ENCODE results near the gene ACAD11. TPM values are rescaled to one million over a fixed set of nuclear protein-coding genes. Genes with fewer than 3 reads are reported as not detected.
A peak's percentile ranks its signal among the peaks of the same experiment; 100 is the strongest.
"Not testable (repeated sequence)": the region's sequence is repeated elsewhere in the genome, so short reads cannot be mapped to it uniquely, and the experiment has no call there.

The ACAD11 gene
- total and polyA plus RNA-seq, 9 donors = 7.4 to 16.7 (median 11.0) TPM

DNA sequence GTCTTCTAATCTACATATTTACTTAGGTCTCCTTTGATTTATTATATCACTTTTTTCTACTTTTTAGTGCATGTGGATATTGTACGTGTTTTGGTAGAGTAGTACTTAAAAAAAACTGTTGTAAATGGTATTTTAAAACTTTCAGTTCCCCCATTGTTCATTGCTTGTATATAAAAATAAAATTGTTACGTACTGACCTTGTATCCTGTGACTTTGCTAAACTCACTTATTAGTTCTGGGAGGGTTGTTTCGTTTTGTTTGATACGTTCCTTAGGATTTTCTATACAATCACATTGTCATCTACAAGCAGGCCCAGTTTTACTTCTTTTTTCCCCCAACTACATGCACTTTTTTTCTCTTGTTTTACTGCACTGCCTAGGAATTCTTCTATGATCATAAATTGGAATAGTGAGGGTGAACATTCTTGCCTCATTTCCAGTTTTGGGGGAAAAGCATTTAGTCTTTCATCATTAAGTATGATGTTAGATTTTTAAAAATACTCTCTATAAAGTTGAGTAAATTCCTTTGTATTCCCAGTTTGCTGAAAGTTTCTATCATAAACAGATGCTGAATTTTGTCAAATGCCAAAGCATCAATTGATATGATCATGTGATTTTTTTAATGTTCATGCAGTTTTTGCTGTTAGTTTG lies 96.1 kb downstream of the ACAD11 start:
- no peak overlapping the region for H3K4me3 ChIP-seq (ENCODE audit: low read length)
- H3K36me3 ChIP-seq (ENCODE audit: control insufficient read depth, insufficient read depth, low read length) = peaks cover 5% of the 10 kb centered on the region
- H3K9me3 ChIP-seq (replicated peaks; ENCODE audit: control insufficient read depth, low read depth, low read length) = no peaks in the 10 kb centered on the region
- peak; percentile 90 for DNase-seq
- H3K4me1 ChIP-seq (ENCODE audit: control insufficient read depth, insufficient read depth, low read length) = no peaks in the 10 kb centered on the region
- H3K27ac ChIP-seq (ENCODE audit: low read length) = peak overlapping the region; percentile 57
- no peaks in the 10 kb centered on the region for H3K27me3 ChIP-seq (ENCODE audit: control insufficient read depth, insufficient read depth, low read length)
- WGBS (ENCODE audit: insufficient coverage) = no CpG with 5 or more reads among the region's 4 CpGs

DNA sequence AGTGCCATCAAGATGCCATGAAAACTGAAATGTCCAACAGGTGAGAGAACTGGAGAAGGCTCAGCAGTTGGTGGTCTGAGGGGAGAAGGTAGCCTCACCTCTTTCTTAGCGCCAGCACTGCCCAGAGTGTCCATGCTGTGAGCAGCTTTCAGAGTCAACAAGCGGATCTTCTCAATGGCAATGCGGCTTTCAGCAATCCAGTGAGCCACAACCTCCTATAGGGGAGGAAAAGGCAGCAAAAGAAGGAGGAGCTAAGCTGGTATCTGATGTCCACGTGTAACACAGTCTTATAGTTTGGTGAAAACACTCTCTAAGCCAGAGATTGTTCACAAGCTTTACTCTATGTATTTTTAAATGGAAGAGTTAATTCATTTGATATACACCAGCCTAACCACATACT lies 98.6 kb downstream of the ACAD11 start:
- Histone ChIP-seq H3K27ac (ENCODE audit: low read length) (no peak overlapping the region), H3K36me3 (ENCODE audit: control insufficient read depth, insufficient read depth, low read length) (peaks cover 5% of the 10 kb centered on the region), H3K4me1 (ENCODE audit: control insufficient read depth, insufficient read depth, low read length) (no peaks in the 10 kb centered on the region), H3K9me3 (replicated peaks; ENCODE audit: control insufficient read depth, low read depth, low read length) (no peaks in the 10 kb centered on the region), H3K4me3 (ENCODE audit: low read length) (no peak overlapping the region), H3K27me3 (ENCODE audit: control insufficient read depth, insufficient read depth, low read length) (no peaks in the 10 kb centered on the region)
- DNase-seq = no peak
- no CpG with 5 or more reads among the region's 4 CpGs for WGBS (ENCODE audit: insufficient coverage)

DNA sequence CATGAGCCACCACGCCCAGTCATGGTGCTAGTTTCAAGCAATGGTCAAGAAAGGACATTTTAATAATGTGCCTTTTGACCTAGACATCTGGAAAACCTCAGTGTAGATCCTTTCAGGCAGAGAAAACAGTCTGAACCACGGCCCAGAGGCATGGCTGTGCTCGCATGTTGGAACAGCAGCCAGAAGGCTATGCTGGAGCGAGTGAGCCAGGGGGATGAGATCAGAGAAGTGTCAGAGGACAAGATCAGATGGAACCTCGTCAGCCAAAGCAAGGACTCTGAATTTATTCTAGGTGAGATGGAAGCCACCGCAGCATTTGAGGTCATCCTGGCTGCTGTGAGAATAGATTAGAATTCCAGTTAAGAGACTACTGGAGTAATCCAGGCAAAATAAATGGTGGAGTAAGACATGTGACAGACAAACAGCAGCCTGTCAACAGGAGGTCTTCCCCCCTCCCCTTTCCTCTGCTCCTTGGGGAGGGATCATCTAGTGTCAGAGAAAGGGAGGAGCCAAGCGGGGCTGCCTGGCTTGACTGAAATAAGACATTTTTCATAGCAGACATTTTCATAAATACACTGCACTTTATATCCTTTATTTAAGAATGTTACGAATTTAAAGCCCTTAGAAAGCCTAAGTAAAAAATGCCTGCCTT lies 103.0 kb downstream of the ACAD11 start:
- H3K27ac ChIP-seq (ENCODE audit: low read length) = peak overlapping the region; percentile 62
- H3K36me3 ChIP-seq (ENCODE audit: control insufficient read depth, insufficient read depth, low read length) = peaks cover 5% of the 10 kb centered on the region
- no peaks in the 10 kb centered on the region for H3K9me3 ChIP-seq (replicated peaks; ENCODE audit: control insufficient read depth, low read depth, low read length)
- H3K4me1 ChIP-seq (ENCODE audit: control insufficient read depth, insufficient read depth, low read length) = no peaks in the 10 kb centered on the region
- H3K27me3 ChIP-seq (ENCODE audit: control insufficient read depth, insufficient read depth, low read length) = no peaks in the 10 kb centered on the region
- DNase-seq = peak; percentile 94
- H3K4me3 ChIP-seq (ENCODE audit: low read length) = no peak overlapping the region
- 28% methylated on average over 6 of the region's 8 CpGs for WGBS (ENCODE audit: insufficient coverage)

DNA sequence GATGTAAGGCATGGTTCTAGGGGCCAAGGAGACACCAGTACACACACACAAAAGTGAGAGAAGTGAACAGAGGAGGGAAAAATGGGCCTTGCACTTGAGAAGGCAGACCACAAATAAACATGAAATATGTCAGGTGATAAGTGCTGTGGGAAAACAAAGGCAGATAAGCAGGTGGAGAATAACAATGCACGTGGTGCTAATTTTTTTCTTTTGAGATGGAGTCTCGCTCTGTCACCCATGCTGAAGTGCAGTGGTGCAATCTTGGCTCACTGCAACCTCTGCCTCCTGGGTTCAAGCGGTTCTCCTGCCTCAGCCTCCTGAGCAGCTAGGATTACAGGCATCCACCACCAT lies 103.6 kb downstream of the ACAD11 start:
- not testable (repeated sequence) for H3K9me3 ChIP-seq (replicated peaks; ENCODE audit: control insufficient read depth, low read depth, low read length); DNase-seq; H3K27ac ChIP-seq (ENCODE audit: low read length); H3K27me3 ChIP-seq (ENCODE audit: control insufficient read depth, insufficient read depth, low read length); H3K4me3 ChIP-seq (ENCODE audit: low read length); H3K36me3 ChIP-seq (ENCODE audit: control insufficient read depth, insufficient read depth, low read length); H3K4me1 ChIP-seq (ENCODE audit: control insufficient read depth, insufficient read depth, low read length)
- 80% methylated on average over 1 of the region's 3 CpGs for WGBS (ENCODE audit: insufficient coverage)

DNA sequence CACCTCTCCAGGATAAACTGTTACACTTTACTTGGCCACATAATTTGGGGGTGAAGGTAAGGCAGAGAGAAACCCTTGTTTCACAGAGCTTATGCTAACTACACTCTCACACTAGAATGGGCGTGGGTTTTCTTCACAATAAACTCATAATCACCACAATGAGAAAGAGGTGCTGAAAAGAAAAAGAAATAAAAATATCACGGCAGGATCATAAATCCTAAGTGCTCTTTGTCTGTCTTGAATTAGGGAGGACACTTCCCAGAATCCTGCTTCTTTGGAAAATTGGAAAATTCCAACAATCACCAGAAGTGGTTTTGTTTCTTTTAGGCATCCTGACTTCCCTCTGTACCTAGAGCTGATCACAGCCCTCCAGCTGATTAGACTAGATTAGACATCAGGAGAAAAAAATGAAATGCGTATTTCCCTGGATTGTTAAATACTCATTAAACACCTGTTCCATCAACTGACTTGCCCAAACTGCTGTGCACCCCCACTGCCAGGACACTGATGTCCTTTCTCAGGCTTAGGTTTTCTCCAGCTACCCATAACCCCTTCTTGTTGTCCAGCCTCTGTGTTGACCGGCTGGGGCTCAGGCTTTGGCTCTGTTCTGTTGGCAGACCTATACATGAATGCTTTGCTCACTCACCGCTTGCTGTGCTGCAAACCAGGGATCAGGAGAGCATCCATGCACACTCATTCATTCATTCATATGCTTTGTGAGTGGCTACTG lies 104.1 kb downstream of the ACAD11 start:
- Histone ChIP-seq H3K4me3 (ENCODE audit: low read length) (no peak overlapping the region), H3K9me3 (replicated peaks; ENCODE audit: control insufficient read depth, low read depth, low read length) (no peaks in the 10 kb centered on the region), H3K4me1 (ENCODE audit: control insufficient read depth, insufficient read depth, low read length) (no peaks in the 10 kb centered on the region), H3K27me3 (ENCODE audit: control insufficient read depth, insufficient read depth, low read length) (no peaks in the 10 kb centered on the region), H3K27ac (ENCODE audit: low read length) (peak overlapping the region; percentile 4), H3K36me3 (ENCODE audit: control insufficient read depth, insufficient read depth, low read length) (peaks cover under 1% of the 10 kb centered on the region)
- DNase-seq = no peak
- WGBS (ENCODE audit: insufficient coverage) = 90% methylated on average over 2 of the region's 5 CpGs

DNA sequence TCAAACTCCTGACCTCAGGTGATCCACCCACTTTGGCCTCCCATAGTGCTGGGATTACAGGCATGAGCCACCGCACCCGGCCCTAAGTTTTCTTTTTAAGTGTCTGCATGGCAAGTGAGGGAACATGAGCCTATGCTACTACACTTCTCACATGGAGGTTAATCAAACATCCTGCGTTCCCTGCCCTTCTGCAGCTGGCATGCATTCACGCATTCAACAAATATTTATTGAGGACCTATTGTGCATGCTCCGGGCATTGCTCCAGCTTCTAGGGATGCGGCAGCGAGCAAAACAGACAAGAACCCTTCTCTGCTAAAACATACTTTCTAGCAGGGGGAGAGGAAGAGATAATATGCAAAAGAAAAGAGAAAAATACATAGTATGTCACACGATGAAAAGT lies 105.2 kb downstream of the ACAD11 start:
- no peaks in the 10 kb centered on the region for H3K27me3 ChIP-seq (ENCODE audit: control insufficient read depth, insufficient read depth, low read length)
- DNase-seq = no peak
- 57% methylated on average over 5 of the region's 8 CpGs for WGBS (ENCODE audit: insufficient coverage)
- no peaks in the 10 kb centered on the region for H3K9me3 ChIP-seq (replicated peaks; ENCODE audit: control insufficient read depth, low read depth, low read length)
- H3K36me3 ChIP-seq (ENCODE audit: control insufficient read depth, insufficient read depth, low read length) = no peaks in the 10 kb centered on the region
- no peaks in the 10 kb centered on the region for H3K4me1 ChIP-seq (ENCODE audit: control insufficient read depth, insufficient read depth, low read length)
- H3K27ac ChIP-seq (ENCODE audit: low read length) = no peak overlapping the region
- no peak overlapping the region for H3K4me3 ChIP-seq (ENCODE audit: low read length)

DNA sequence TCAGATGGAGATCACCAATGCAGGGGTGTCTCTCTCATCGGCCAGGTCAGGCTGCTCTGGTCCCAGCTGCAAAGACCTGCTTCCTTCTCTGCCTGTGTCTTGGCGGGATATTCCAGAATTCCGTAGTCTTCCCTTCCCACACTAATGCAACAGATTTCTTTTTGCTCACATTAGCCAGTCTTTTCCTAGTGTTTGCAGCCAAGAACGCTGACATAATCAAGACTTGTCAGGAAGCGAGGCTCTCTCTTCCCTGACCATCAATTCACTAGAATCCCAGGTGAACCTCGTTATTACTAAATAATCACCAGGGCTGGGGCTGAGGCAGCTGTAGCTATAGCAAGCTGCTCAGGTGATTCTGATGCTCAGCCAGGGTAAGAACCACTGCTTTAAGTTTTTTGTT lies 105.8 kb downstream of the ACAD11 start:
- Histone ChIP-seq H3K4me1 (ENCODE audit: control insufficient read depth, insufficient read depth, low read length) (no peaks in the 10 kb centered on the region), H3K27me3 (ENCODE audit: control insufficient read depth, insufficient read depth, low read length) (no peaks in the 10 kb centered on the region), H3K36me3 (ENCODE audit: control insufficient read depth, insufficient read depth, low read length) (no peaks in the 10 kb centered on the region), H3K4me3 (ENCODE audit: low read length) (no peak overlapping the region), H3K27ac (ENCODE audit: low read length) (peak overlapping the region; percentile 18), H3K9me3 (replicated peaks; ENCODE audit: control insufficient read depth, low read depth, low read length) (no peaks in the 10 kb centered on the region)
- WGBS (ENCODE audit: insufficient coverage) = 26% methylated on average over 4 of the region's 6 CpGs
- DNase-seq = peak; percentile 96

DNA sequence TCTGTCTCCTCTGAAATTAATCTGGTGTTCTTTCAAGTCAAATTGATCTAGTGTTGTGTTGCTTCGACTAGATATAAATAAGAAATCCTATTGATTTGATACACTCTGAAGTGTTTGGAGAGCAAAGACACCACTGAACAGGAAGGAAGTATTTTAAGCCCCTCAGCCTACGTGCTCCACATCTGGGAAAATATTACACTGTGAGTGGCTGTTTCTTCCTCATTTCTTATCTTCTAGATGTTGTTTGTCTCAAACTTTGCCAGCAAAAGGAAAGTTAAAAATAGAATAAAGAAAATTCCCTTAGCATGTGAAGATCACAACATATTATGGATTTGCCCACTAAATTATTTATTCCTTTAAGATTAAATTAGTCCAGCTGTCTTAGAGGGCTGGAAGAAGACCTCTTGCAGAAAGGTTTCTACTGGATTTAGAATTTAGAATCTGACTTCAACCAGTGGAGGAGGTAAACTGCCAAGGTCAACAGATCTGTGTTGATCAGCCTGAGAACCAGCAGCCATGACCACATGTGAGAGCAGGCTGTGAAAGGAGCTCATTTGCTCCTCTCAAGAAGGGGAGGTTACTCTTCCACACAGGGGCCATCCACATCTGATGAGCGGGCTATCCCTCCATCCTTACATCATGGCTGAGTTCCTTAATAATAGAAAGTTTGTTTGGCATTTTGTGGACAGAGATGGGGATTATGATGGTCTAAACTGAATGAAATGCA lies 108.9 kb downstream of the ACAD11 start:
- no peak overlapping the region for H3K27ac ChIP-seq (ENCODE audit: low read length)
- no peaks in the 10 kb centered on the region for H3K27me3 ChIP-seq (ENCODE audit: control insufficient read depth, insufficient read depth, low read length)
- no peaks in the 10 kb centered on the region for H3K9me3 ChIP-seq (replicated peaks; ENCODE audit: control insufficient read depth, low read depth, low read length)
- H3K36me3 ChIP-seq (ENCODE audit: control insufficient read depth, insufficient read depth, low read length) = no peaks in the 10 kb centered on the region
- no peaks in the 10 kb centered on the region for H3K4me1 ChIP-seq (ENCODE audit: control insufficient read depth, insufficient read depth, low read length)
- WGBS (ENCODE audit: insufficient coverage) = no CpG with 5 or more reads among the region's 3 CpGs
- DNase-seq = no peak
- H3K4me3 ChIP-seq (ENCODE audit: low read length) = no peak overlapping the region

DNA sequence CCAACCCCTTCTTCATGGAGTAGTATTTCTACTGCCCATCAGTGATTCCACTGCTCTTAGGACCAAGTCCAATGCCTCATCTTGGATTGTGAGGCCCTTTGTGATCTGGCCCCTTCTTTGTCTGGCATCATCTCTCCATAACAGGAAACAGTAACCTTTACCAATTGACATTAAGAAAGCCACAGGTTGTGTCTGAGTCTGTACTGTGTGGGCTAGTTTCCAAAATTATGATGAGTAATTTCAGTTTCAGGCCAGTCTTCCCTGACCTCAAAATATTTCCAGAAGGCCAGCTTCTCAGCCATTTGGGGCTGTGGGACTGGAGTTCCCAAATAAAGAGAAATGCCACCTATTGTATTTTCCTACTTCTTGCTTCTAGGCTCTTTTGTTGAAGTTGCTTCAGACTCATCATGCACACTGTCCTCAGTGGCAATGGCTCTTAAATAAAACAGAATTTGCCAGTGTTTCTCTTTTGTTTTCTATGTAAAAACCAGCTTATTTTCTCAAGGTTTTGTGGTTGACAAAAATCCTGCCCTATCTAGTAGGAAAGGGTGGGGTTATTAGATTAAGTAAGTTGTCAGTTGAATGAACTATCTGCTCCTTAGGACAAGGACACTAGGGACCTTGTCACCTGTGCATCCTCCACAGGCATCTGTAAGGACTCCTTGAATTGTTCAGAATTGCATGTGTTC lies 109.6 kb downstream of the ACAD11 start:
- Histone ChIP-seq H3K4me1 (ENCODE audit: control insufficient read depth, insufficient read depth, low read length) (no peaks in the 10 kb centered on the region), H3K4me3 (ENCODE audit: low read length) (no peak overlapping the region), H3K9me3 (replicated peaks; ENCODE audit: control insufficient read depth, low read depth, low read length) (no peaks in the 10 kb centered on the region), H3K27me3 (ENCODE audit: control insufficient read depth, insufficient read depth, low read length) (no peaks in the 10 kb centered on the region), H3K36me3 (ENCODE audit: control insufficient read depth, insufficient read depth, low read length) (no peaks in the 10 kb centered on the region), H3K27ac (ENCODE audit: low read length) (no peak overlapping the region)
- DNase-seq = no peak

DNA sequence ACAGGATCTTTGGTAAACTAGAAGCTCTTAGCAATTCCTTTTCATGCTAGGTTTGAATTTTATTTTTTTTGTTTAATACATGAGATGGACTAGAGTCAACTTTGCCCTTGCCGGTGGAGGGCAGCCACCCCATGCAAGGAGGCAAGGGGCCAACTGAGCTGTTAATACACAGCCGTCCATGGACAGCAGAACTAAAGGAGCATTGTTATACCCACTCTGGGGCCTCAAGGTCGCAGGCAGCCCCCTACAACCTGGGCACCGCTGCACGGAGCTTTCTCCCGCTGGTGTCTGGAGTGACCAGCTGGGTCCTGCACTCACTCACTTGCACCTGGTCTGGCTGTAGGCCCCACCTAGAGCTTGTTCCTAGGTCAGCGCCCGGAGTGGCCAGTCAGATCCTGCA lies 110.4 kb downstream of the ACAD11 start:
- 88% methylated on average over 5 of the region's 8 CpGs for WGBS (ENCODE audit: insufficient coverage)
- Histone ChIP-seq H3K4me1 (ENCODE audit: control insufficient read depth, insufficient read depth, low read length) (no peaks in the 10 kb centered on the region), H3K36me3 (ENCODE audit: control insufficient read depth, insufficient read depth, low read length) (no peaks in the 10 kb centered on the region), H3K9me3 (replicated peaks; ENCODE audit: control insufficient read depth, low read depth, low read length) (no peaks in the 10 kb centered on the region), H3K27me3 (ENCODE audit: control insufficient read depth, insufficient read depth, low read length) (no peaks in the 10 kb centered on the region), H3K4me3 (ENCODE audit: low read length) (no peak overlapping the region), H3K27ac (ENCODE audit: low read length) (no peak overlapping the region)
- no peak for DNase-seq

Measured in muscle of leg (tissue), 11 donors.